Keratinocyte (primary cell): Measurements from ENCODE around the gene TH.
A peak's percentile ranks its signal among the peaks of the same experiment; 100 is the strongest.

Experiments
- EZH2 ChIP-seq: IDR thresholded peaks from one replicate; pipeline ENCODE4 v1.6.1; 2012; ENCODE audit warnings: inconsistent platforms, mild to moderate bottlenecking, low read length, moderate library complexity
- TF ChIP-seq, protein P1 (sequence below), 3 experiments: IDR thresholded peaks in 1 of 3; conservative IDR thresholded peaks in 1 of 3; optimal IDR thresholded peaks in 1 of 3; 2 replicates in 2 of 3; 3 replicates in 1 of 3; pipeline versions ENCODE3 to v1.5.1; 2011; ENCODE audit warnings: low read length in 3 of 3, mild to moderate bottlenecking in 3 of 3, moderate library complexity in 2 of 3, control low read depth in 1 of 3, inconsistent platforms in 1 of 3; ENCODE audit not compliant: insufficient read depth in 2 of 3; ENCODE audit errors: extremely low read depth in 1 of 3

DNA sequence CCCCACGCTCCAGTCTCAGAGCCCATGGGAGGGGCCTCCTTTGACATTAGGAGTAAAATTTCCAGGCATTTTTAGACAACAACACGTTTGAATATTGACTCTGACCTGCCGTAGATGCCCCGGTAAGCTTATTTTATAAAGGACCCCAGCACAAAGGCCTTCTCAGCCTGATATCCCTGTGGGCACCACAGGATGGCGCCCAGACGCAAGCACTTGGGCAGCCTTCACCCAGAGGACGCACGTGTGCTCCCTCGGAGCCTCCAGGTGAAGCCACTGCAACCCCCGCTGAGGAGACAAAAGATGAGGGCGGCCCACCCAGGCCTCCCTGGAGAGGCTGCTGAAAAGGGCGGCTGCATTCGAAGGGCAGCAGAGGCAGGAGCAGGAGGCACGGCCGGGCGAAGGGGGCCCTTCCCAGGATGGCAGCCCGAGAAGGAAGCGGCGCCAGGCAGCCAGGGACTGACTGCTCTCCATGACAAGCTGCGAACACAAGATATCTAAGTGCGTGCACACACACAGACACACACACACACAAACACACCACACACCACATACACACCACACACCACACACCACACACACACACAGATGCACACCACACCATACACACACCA lies 15.2 kb upstream of the TH start:
- TF ChIP-seq, protein P1, sequence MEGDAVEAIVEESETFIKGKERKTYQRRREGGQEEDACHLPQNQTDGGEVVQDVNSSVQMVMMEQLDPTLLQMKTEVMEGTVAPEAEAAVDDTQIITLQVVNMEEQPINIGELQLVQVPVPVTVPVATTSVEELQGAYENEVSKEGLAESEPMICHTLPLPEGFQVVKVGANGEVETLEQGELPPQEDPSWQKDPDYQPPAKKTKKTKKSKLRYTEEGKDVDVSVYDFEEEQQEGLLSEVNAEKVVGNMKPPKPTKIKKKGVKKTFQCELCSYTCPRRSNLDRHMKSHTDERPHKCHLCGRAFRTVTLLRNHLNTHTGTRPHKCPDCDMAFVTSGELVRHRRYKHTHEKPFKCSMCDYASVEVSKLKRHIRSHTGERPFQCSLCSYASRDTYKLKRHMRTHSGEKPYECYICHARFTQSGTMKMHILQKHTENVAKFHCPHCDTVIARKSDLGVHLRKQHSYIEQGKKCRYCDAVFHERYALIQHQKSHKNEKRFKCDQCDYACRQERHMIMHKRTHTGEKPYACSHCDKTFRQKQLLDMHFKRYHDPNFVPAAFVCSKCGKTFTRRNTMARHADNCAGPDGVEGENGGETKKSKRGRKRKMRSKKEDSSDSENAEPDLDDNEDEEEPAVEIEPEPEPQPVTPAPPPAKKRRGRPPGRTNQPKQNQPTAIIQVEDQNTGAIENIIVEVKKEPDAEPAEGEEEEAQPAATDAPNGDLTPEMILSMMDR (optimal IDR thresholded peaks at IDR 0.05 in 1 of 3, IDR thresholded peaks at IDR 0.05 in 1 of 3, conservative IDR thresholded peaks at IDR 0.05 in 1 of 3; ENCODE audit: extremely low read depth in 1 of 3, insufficient read depth in 2 of 3, low read length in 3 of 3), result peak in 2 of 3 experiments; percentile 57 to 64
- no peak for TF ChIP-seq EZH2
